ENCODE results near the gene MLH3.

The MLH3 gene

DNA sequence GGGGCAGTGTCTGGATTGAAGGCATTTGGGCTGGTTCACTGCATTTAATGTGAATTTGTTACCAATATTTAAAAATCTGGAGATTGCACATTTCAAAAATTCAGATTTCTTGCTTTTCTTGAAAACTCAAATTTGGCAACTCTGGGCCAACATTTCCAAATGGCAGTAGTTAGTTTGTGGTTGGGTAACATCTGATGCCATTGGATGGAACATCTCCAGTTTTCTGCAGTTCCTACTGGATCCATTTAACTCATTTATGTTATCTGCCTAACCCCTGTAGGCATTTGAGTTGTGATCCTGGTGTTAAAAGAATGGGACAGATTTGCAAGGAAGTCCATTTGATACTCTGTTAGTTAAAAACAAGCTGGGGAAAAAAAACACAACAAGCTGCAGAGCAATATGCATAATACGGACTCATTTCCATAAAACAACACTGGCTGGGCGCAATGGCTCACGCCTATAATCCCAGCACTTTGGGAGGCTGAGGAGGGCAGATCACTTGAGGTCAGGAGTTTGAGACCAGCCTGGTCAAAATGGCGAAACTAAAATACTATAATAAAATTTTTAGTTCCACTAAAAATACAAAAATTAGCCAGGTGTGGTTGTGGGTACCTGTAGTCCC, 40.7 kb downstream of the MLH3 start:
- no peak for TF ChIP-seq CTCF (IDR thresholded peaks at IDR 0.05; ENCODE audit: insufficient read depth, low read length)
- TF ChIP-seq, protein P1, sequence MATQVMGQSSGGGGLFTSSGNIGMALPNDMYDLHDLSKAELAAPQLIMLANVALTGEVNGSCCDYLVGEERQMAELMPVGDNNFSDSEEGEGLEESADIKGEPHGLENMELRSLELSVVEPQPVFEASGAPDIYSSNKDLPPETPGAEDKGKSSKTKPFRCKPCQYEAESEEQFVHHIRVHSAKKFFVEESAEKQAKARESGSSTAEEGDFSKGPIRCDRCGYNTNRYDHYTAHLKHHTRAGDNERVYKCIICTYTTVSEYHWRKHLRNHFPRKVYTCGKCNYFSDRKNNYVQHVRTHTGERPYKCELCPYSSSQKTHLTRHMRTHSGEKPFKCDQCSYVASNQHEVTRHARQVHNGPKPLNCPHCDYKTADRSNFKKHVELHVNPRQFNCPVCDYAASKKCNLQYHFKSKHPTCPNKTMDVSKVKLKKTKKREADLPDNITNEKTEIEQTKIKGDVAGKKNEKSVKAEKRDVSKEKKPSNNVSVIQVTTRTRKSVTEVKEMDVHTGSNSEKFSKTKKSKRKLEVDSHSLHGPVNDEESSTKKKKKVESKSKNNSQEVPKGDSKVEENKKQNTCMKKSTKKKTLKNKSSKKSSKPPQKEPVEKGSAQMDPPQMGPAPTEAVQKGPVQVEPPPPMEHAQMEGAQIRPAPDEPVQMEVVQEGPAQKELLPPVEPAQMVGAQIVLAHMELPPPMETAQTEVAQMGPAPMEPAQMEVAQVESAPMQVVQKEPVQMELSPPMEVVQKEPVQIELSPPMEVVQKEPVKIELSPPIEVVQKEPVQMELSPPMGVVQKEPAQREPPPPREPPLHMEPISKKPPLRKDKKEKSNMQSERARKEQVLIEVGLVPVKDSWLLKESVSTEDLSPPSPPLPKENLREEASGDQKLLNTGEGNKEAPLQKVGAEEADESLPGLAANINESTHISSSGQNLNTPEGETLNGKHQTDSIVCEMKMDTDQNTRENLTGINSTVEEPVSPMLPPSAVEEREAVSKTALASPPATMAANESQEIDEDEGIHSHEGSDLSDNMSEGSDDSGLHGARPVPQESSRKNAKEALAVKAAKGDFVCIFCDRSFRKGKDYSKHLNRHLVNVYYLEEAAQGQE (IDR thresholded peaks at IDR 0.05; ENCODE audit: insufficient replicate concordance, low read depth): no peak
- TF ChIP-seq POLR2AphosphoS5 (IDR thresholded peaks at IDR 0.05; ENCODE audit: low read depth): no peak
- no peak for TF ChIP-seq SPI1 (IDR thresholded peaks at IDR 0.05; ENCODE audit: borderline replicate concordance, low read depth)
- no peak for TF ChIP-seq GABPA (IDR thresholded peaks at IDR 0.05; ENCODE audit: low read depth)
- peak in 1 of 2 experiments; percentile 2 for DNase-seq (ENCODE audit: low read depth in 1 of 2, low spot score in 1 of 2)

GRCh38 chr14:75009176-75009575, 42.1 kb downstream of the MLH3 start:
- no peak overlapping the region for H3K27ac ChIP-seq (replicated peaks)
- DNase-seq (ENCODE audit: low read depth in 1 of 2, low spot score in 1 of 2): no peak
- TF ChIP-seq POLR2AphosphoS5 (IDR thresholded peaks at IDR 0.05; ENCODE audit: low read depth) (no peak), CTCF (IDR thresholded peaks at IDR 0.05; ENCODE audit: insufficient read depth, low read length) (no peak), SPI1 (IDR thresholded peaks at IDR 0.05; ENCODE audit: borderline replicate concordance, low read depth) (no peak), GABPA (IDR thresholded peaks at IDR 0.05; ENCODE audit: low read depth) (no peak)
- TF ChIP-seq, protein P1 (IDR thresholded peaks at IDR 0.05; ENCODE audit: insufficient replicate concordance, low read depth): no peak
- no peaks in the 10 kb centered on the region for H3K27me3 ChIP-seq (ENCODE audit: insufficient read depth, poor library complexity, severe bottlenecking)
- H3K4me3 ChIP-seq (replicated peaks; ENCODE audit: insufficient read depth, low read length): no peak overlapping the region

More for the DNA sequence above, 40.7 kb downstream of the MLH3 start:
- H3K27me3 ChIP-seq (ENCODE audit: insufficient read depth, poor library complexity, severe bottlenecking): no peaks in the 10 kb centered on the region
- no peak overlapping the region for H3K27ac ChIP-seq (replicated peaks)
- H3K4me3 ChIP-seq (replicated peaks; ENCODE audit: insufficient read depth, low read length): no peak overlapping the region

GRCh38 chr14:75005357-75005756, 45.9 kb downstream of the MLH3 start:
- H3K27ac ChIP-seq (replicated peaks): no peak overlapping the region

More at GRCh38 chr14:75005357-75005756, 45.9 kb downstream of the MLH3 start:
- H3K4me3 ChIP-seq (replicated peaks; ENCODE audit: insufficient read depth, low read length): no peak overlapping the region
- H3K27me3 ChIP-seq (ENCODE audit: insufficient read depth, poor library complexity, severe bottlenecking): no peaks in the 10 kb centered on the region
- TF ChIP-seq, protein P1 (IDR thresholded peaks at IDR 0.05; ENCODE audit: insufficient replicate concordance, low read depth): no peak
- TF ChIP-seq GABPA (IDR thresholded peaks at IDR 0.05; ENCODE audit: low read depth) (no peak), SPI1 (IDR thresholded peaks at IDR 0.05; ENCODE audit: borderline replicate concordance, low read depth) (no peak), POLR2AphosphoS5 (IDR thresholded peaks at IDR 0.05; ENCODE audit: low read depth) (no peak), CTCF (IDR thresholded peaks at IDR 0.05; ENCODE audit: insufficient read depth, low read length) (no peak)
- DNase-seq (ENCODE audit: low read depth in 1 of 2, low spot score in 1 of 2): no peak
